Measurements from ENCODE around the gene TBL2. TPM values are rescaled to one million over a fixed set of nuclear protein-coding genes. Genes with fewer than 3 reads are reported as not detected.
"Not testable (repeated sequence)": the region's sequence is repeated elsewhere in the genome, so short reads cannot be mapped to it uniquely, and the experiment has no call there.

The TBL2 gene
- total RNA-seq, 1 donor from 2014 or later, result 52.2 TPM

DNA sequence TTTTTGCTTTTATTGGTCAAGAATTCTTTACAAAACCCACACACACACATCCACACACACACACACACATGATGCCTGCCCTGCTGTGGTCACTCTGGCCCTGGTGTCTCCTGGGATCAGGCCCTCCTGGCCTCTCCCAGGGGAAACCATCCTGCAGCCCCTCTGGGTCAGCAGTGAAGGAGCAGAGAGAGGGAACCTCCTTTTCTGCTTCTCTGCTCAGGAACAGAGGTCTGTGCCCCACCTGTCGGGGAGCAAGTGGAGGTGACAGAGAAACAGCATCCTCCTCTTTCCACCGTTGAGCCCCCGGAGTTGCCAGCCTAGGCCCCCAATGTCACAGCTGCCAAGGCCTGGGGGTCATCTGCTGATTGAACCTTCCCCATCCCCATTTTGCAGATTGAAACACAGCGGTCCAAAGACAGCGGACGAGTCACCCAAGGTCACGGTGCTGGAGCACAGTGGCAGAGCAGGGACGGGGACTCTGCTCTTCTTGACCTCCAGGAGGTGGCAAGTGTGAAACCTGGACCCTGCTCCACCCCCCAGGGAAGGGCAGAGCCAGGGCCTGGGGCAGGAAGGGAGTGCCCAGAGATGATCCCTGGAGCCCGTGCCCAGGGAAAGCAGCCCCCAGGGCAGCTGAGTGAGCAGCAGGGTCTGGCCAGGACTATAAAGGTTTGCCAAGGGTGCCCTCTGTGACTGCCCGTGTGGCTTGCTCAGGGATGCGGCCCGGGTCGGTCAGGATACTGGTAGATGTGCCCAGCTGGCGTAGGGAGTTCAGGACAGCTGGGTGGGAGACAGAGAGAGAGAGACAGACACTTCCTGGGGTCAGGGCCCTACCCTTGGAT is 15.0 kb upstream of the TBL2 start:
- H3K9me3 Mint-ChIP-seq, result no peaks in the 10 kb centered on the region
- peaks cover 10% of the 10 kb centered on the region for H3K27me3 Mint-ChIP-seq (ENCODE audit: low read depth)
- no peak for DNase-seq (ENCODE audit: low spot score in 2 of 2, unreplicated experiment in 2 of 2)
- TF ChIP-seq, protein P1, sequence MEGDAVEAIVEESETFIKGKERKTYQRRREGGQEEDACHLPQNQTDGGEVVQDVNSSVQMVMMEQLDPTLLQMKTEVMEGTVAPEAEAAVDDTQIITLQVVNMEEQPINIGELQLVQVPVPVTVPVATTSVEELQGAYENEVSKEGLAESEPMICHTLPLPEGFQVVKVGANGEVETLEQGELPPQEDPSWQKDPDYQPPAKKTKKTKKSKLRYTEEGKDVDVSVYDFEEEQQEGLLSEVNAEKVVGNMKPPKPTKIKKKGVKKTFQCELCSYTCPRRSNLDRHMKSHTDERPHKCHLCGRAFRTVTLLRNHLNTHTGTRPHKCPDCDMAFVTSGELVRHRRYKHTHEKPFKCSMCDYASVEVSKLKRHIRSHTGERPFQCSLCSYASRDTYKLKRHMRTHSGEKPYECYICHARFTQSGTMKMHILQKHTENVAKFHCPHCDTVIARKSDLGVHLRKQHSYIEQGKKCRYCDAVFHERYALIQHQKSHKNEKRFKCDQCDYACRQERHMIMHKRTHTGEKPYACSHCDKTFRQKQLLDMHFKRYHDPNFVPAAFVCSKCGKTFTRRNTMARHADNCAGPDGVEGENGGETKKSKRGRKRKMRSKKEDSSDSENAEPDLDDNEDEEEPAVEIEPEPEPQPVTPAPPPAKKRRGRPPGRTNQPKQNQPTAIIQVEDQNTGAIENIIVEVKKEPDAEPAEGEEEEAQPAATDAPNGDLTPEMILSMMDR (IDR thresholded peaks at IDR 0.05; ENCODE audit: unreplicated experiment), result no peak
- no peak overlapping the region for H3K27ac Mint-ChIP-seq
- H3K36me3 Mint-ChIP-seq, result no peaks in the 10 kb centered on the region
- H3K4me1 Mint-ChIP-seq, result no peaks in the 10 kb centered on the region
- no peak overlapping the region for H3K4me3 Mint-ChIP-seq

DNA sequence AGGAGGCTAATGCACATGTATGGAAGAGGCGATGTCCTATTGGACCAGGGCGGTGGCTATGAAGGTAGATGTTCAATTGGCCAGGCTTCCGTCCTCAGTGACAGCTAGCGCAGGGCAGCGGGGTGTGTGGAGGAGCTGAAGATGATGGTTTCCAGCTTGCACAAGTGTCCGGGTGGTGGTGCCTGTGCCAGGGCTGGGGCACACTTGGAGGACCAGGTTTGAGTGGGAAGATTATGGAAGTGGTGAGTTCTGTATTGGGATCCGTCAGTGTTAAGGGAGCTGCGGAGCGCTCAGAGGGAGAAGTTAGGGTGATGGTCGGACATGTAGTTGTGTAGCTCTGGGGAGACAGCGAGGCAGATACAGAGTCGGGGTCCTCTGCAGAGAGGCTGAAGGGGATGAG is 8.5 kb upstream of the TBL2 start:
- TF ChIP-seq, protein P1 (IDR thresholded peaks at IDR 0.05; ENCODE audit: unreplicated experiment), result no peak
- Mint-ChIP-seq H3K27ac (no peak overlapping the region), H3K27me3 (ENCODE audit: low read depth) (no peaks in the 10 kb centered on the region), H3K36me3 (no peaks in the 10 kb centered on the region), H3K4me1 (peaks cover 5% of the 10 kb centered on the region), H3K9me3 (no peaks in the 10 kb centered on the region), H3K4me3 (no peak overlapping the region)
- no peak for DNase-seq (ENCODE audit: low spot score in 2 of 2, unreplicated experiment in 2 of 2)

DNA sequence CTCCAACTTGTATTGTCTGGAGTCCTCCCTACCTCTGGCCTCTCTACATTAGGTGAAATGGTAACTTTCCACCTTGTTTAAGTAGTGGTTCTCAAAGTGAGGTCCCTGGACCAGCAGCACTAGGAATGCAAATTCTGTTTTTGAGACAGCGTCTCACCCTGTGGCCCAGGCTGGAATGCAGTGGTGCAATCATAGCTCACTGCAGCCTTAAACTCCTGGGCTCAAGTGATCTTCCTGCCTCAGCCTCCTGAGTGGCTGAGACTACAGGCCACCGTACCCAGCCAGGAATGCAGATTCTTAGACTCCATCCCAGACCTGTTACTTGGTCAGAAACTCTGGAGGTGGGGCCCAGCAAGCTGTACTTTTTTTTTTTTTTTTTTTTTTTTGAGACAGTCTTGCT is 6.8 kb upstream of the TBL2 start:
- H3K27ac Mint-ChIP-seq, result no peak overlapping the region
- peaks cover 5% of the 10 kb centered on the region for H3K4me1 Mint-ChIP-seq
- no peak overlapping the region for H3K4me3 Mint-ChIP-seq
- H3K36me3 Mint-ChIP-seq, result no peaks in the 10 kb centered on the region
- no peaks in the 10 kb centered on the region for H3K9me3 Mint-ChIP-seq
- TF ChIP-seq, protein P1 (IDR thresholded peaks at IDR 0.05; ENCODE audit: unreplicated experiment), result no peak
- DNase-seq (ENCODE audit: low spot score in 2 of 2, unreplicated experiment in 2 of 2), result no peak
- no peaks in the 10 kb centered on the region for H3K27me3 Mint-ChIP-seq (ENCODE audit: low read depth)

DNA sequence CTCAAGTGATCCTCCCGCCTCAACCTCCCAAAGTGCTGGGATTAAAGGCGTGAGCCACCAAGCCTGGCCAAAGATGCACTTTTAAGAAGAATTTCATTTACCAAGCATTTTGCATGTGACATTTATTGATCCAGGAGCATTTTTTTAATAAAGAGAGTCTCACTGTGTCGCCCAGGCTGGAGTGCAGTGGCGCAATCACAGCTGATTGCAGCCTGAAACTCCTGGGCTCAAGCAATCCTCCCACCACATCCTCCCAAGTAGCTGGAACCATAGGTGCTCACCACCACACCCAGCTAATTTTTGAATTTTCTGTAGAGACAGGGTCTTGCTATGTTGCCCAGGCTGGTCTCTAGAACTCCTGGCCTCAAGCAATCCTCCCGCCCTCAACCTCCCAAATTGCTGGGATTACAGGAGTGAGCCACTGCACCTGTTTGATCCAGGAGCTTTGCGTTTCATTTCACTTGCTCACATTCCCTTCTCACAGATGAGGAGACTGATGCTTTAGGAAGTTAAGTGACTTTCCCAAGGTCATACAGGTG is 4.4 kb upstream of the TBL2 start:
- Mint-ChIP-seq H3K4me3 (no peak overlapping the region), H3K36me3 (no peaks in the 10 kb centered on the region), H3K9me3 (no peaks in the 10 kb centered on the region), H3K27me3 (ENCODE audit: low read depth) (no peaks in the 10 kb centered on the region), H3K27ac (no peak overlapping the region), H3K4me1 (peaks cover 12% of the 10 kb centered on the region)
- no peak for DNase-seq (ENCODE audit: low spot score in 2 of 2, unreplicated experiment in 2 of 2)
- TF ChIP-seq, protein P1 (IDR thresholded peaks at IDR 0.05; ENCODE audit: unreplicated experiment), result no peak

DNA sequence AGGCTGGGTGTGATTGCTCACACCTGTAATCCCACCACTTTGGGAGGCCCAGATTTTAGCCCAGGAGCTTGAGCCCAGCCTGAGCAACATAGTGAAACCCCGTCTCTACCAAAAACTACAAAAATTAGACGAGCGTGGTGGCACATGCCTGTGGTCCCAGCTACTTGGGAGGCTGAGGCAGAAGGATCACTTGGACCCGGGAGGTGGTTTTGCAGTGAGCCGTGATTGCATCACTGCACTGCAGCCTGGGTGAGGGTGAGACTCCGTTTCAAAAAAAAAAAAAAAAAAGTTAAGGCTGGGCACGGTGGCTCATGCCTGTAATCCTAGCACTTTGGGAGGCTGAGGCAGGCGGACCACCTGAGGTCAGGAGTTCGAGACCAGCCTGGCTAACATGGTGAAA is 2.6 kb upstream of the TBL2 start:
- not testable (repeated sequence) for H3K4me3 Mint-ChIP-seq; H3K27ac Mint-ChIP-seq; H3K36me3 Mint-ChIP-seq; H3K27me3 Mint-ChIP-seq (ENCODE audit: low read depth); H3K9me3 Mint-ChIP-seq; DNase-seq (ENCODE audit: low spot score in 2 of 2, unreplicated experiment in 2 of 2)
- H3K4me1 Mint-ChIP-seq, result peaks cover 21% of the 10 kb centered on the region

DNA sequence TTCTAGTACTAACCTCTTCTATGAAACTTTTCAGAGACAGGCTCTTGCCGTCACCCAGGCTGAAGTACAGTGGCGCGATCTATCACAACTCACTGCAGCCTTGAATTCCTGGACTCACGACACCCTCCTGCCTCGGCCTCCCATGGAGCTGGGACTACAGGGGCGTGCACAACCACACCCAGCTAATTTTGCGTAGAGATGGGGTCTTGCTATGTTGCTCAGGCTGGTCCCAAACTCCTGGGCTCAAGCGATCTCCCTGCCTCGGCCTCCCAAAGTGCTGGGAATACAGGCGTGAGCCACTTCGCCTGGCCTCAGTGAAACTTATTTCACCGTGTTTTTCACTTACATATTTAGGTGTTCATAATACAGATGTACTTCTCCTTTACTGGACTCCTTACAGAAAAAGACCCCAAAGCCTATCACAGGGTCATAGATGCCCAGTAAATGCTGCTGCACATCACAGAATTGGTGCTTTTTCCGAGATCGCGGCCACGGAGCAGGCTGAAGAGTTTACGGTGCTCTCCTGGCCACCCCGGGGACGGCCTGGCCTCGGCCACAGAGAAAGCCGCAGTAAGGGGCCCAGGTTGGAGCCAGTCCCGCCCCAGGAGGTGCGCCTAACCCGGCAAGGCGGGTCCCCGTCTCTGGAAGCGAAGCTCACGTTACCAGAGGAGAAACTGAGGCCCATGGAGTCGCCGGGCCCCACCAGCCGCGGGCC is 595 bp downstream of the TBL2 start:
- Mint-ChIP-seq H3K4me1 (peaks cover 21% of the 10 kb centered on the region), H3K36me3 (peaks cover 10% of the 10 kb centered on the region), H3K27me3 (ENCODE audit: low read depth) (no peaks in the 10 kb centered on the region), H3K9me3 (no peaks in the 10 kb centered on the region), H3K27ac (peak overlapping the region; percentile 94), H3K4me3 (peak overlapping the region; percentile 90)
- TF ChIP-seq, protein P1 (IDR thresholded peaks at IDR 0.05; ENCODE audit: unreplicated experiment), result no peak
- peak in 1 of 2 experiments; percentile 63 for DNase-seq (ENCODE audit: low spot score in 2 of 2, unreplicated experiment in 2 of 2)

All from mesothelial cell of epicardium (in vitro differentiated cells).